NCI-H2196 (cell line): Measurements from ENCODE around the gene NPM1.

Experiments used
- DNase-seq: peaks from one replicate; lab custom pipeline; 2025; ENCODE audit not compliant: unreplicated experiment; lab: John Stamatoyannopoulos, UW

The NPM1 gene

DNA sequence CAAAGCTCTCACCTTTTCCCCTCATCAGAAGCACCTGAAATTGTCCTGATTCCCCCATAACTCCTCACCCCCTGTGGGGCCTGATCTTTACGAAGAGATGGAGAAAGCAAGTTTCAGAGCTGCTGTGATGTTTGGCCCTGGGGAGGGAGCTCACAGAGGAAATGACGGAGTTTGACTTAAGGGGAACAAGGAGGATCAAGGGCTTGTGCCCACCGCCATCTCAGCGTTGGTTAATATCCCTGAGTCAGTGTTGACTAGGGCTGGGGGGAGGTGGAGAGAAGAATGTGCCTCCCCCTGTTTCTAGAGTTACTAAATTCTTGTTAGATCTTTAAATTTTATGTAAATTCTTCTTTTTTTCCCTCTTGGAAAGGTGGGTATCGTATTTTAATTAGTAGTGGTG lies 59.6 kb downstream of the NPM1 start:
- DNase-seq: no peak

- no peak for DNase-seq
Measured at GRCh38 chr5:171449426-171449825, 61.8 kb downstream of the NPM1 start.

- DNase-seq: no peak
Measured at GRCh38 chr5:171450423-171451331, 63.0 kb downstream of the NPM1 start.

DNA sequence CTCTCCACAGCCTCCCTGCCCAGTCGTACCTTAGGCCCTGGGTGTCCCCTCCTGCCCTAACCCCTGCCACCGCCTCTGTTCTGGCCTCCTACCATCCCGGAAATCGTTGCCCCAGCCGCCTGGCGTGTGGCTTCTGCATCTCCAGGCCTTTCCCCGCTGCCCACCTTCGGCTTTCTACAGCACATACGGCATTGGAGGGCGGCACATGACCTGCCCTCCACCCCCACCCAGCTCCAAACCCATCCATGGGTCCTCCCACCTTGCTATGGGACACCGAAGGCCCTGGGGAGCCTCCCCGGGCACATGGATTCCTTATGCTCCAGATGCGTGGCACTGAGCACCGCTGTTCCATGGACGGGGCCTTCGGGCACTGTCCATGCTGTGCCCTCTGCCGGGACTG lies 63.8 kb downstream of the NPM1 start:
- DNase-seq: no peak

DNA sequence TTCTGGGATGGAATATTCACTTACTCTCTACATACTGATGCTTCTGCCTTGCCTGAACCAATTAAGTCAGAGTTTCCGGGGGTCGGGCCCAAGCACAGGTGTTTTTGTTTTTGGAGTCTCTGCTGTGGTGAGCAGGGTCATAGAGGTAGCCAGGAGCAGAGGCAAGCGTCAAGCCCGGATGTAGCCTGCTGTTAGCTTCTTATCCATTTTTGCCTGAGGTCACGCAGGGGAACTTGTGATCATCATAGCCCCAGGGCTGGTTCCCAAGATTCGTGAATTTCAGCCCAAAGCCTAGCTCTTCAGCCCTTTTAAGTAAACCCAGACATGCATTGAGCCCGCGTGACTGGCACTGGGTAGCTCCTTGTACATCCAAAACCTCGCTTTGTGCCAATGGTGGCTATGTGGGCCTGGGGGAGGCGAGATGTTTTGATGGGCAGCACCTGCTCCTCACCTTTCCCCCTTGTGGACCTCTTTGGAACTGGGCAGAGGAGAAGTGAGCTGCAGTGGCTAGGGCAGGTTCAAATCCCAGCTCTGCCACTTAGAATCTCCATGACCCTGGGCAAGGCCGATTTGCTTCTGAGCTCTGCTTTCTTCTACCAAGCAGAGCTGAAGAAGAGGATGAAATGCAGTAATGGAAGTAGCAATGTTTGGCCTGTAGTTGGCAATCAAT lies 65.5 kb downstream of the NPM1 start:
- DNase-seq: no peak

DNA sequence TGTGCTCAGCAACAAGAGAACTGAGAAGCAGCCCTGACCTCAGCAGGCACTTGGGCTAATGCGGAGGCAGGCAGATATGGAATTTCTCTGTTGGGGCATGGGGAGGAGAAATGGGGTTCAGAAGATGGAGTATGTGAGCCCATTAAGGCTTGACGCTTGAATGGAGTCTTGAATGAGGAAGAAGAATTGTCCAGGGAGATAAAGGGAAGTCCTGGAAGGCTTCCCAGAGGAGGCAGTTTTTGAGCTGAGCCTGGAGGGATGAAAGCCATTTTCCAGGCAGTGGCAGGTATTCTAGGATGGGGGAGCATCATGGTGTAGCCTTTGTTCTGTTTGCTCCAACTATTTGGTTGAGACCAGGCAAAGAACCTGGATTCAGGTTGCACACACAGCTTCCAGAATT lies 66.3 kb downstream of the NPM1 start:
- DNase-seq: no peak

- DNase-seq: no peak
Measured at GRCh38 chr5:171454549-171454948, 66.9 kb downstream of the NPM1 start.

DNA sequence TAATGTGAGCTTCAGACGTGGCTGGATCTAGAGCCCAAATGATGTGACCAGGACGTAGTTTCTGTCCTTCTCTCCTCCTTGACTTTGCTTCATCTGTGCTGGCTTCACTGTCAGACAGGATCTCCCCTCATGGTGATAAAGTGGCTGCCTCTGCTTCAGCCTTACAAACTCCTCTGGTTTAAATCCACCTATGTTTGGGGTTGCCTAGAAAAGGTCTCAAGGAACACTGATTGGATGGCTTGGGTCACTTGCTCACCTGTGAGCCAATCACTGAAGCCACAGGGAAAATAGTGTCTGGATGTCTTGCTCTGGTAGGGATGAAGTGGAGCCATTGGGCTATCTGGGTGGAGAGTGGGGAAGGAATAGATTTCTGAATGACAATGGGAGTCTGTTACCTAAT lies 67.9 kb downstream of the NPM1 start:
- DNase-seq: no peak

GRCh38 chr5:171457208-171457981 lies 69.7 kb downstream of the NPM1 start:
- DNase-seq: no peak

DNA sequence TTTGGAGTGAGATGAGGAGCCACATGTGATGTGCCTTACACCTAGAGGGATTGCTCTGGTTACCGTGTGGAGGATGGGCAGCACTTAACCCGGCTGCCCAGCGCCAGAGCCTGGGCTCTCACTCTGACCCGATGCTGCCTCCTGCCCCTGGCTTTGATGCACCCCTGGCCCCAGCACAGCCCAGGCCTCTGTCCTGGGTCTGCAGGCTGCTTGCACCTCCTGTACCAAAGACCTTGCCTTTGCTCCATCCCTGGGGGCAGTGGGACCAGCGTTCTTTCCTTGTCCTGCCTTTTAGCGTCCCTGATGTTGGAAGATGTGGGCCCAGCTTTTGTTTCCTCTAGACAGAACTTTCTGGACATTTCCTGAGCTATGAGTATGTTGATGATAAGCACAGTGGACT lies 72.2 kb downstream of the NPM1 start:
- DNase-seq: no peak
